Large intestine (tissue), 3 donors: ENCODE results near the gene HDAC4. TPM values are rescaled to one million over a fixed set of nuclear protein-coding genes. Genes with fewer than 3 reads are reported as not detected.

ENCODE experiments used
- DNase-seq, 2 donors: peaks; one replicate each; pipeline versions ENCODE4 v3.0.0 to v3.0.0-alpha.2; 2013
- H3K27ac ChIP-seq: one replicate; pipeline ENCODE4 v1.5.1; 2013; ENCODE audit warnings: low read length
- H3K27me3 ChIP-seq: 2 replicates; pipeline ENCODE4 v1.6.1; 2013; ENCODE audit warnings: low read length; ENCODE audit not compliant: control insufficient read depth, insufficient read depth
- H3K36me3 ChIP-seq: 2 replicates; pipeline ENCODE4 v1.6.1; 2013; ENCODE audit warnings: low read length; ENCODE audit not compliant: control insufficient read depth, insufficient read depth
- H3K4me1 ChIP-seq: one replicate; pipeline ENCODE4 v1.6.1; 2013; ENCODE audit warnings: low read length; ENCODE audit not compliant: control insufficient read depth, insufficient read depth
- H3K4me3 ChIP-seq: one replicate; pipeline ENCODE4 v1.5.1; 2013; ENCODE audit warnings: low read length
- H3K9me3 ChIP-seq: one replicate; pipeline ENCODE4 v1.6.1; 2013; ENCODE audit warnings: mild to moderate bottlenecking, low read depth, low read length, moderate library complexity; ENCODE audit not compliant: control insufficient read depth
- WGBS: methylation state at CpG from one replicate; pipeline ENCODE4 v1.1.5; 2013; ENCODE audit warnings: low lambda C conversion rate; ENCODE audit not compliant: insufficient coverage; 5-methylcytosine and 5-hydroxymethylcytosine counted together
- polyA plus RNA-seq: library from polyadenylated mRNA; unstranded; fragments of 120-200 nt; gene quantifications from one replicate; pipeline ENCODE4 v1.2.1, GENCODE V29; 2013

Gene HDAC4
- polyA plus RNA-seq, 1 donor: 10.7 TPM

GRCh38 chr2:239195318-239195871, 205.4 kb downstream of the HDAC4 start:
- H3K4me1 ChIP-seq: no peaks in the 10 kb centered on the region
- no peak for DNase-seq
- H3K9me3 ChIP-seq: no peaks in the 10 kb centered on the region
- no peak overlapping the region for H3K4me3 ChIP-seq
- peaks cover 11% of the 10 kb centered on the region for H3K36me3 ChIP-seq
- no peak overlapping the region for H3K27ac ChIP-seq
- WGBS: 83% methylated on average over 7 of the region's 15 CpGs
- no peaks in the 10 kb centered on the region for H3K27me3 ChIP-seq

- Histone ChIP-seq H3K27ac (no peak overlapping the region), H3K4me3 (no peak overlapping the region), H3K4me1 (no peaks in the 10 kb centered on the region), H3K36me3 (peaks cover 11% of the 10 kb centered on the region), H3K9me3 (peaks cover 4% of the 10 kb centered on the region), H3K27me3 (no peaks in the 10 kb centered on the region)
- no peak for DNase-seq
- no CpG with 5 or more reads among the region's 23 CpGs for WGBS
Observed at GRCh38 chr2:239194731-239195317, 206.0 kb downstream of the HDAC4 start.

DNA sequence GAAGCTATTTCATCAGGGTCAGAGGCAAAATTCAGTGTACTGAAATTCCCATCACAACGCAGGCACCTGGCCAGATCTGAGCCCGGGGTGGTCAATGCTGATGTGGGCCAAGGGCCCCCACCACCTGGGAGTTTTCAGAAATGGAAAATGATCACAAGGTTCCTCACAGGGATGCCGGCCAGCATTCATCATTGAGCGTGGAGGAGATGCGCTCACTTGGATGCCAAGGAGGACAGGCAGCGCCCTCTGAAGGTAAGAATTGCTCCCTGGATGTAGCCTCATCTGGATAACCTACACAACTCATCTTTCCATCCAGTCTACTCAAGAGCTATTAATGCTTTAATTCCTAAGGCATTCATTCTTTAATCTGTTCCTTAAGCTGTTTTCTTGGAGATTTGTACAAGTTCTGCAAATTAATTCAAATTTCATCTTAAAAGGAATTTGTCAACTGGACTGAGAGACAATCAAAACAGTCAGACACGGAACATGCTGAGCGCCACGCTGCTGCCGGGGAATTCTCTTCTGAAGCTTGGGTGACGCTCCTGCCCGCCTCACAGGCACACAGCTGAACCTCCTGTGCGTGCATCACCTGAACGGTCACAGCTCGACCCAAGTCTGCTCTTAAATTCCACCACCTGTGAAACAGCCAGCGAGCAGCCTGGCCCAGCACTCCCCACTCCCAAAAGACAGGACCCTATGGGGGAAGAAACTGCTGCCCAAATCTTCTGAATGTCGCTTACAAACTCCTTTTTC, 206.7 kb downstream of the HDAC4 start:
- no peaks in the 10 kb centered on the region for H3K4me1 ChIP-seq
- no peaks in the 10 kb centered on the region for H3K27me3 ChIP-seq
- peaks cover 9% of the 10 kb centered on the region for H3K9me3 ChIP-seq
- H3K27ac ChIP-seq: no peak overlapping the region
- no peak for DNase-seq
- no peak overlapping the region for H3K4me3 ChIP-seq
- peaks cover 15% of the 10 kb centered on the region for H3K36me3 ChIP-seq
- WGBS: no CpG with 5 or more reads among the region's 17 CpGs

- no CpG with 5 or more reads among the region's 12 CpGs for WGBS
Observed at GRCh38 chr2:239193401-239193811, 207.4 kb downstream of the HDAC4 start.

DNA sequence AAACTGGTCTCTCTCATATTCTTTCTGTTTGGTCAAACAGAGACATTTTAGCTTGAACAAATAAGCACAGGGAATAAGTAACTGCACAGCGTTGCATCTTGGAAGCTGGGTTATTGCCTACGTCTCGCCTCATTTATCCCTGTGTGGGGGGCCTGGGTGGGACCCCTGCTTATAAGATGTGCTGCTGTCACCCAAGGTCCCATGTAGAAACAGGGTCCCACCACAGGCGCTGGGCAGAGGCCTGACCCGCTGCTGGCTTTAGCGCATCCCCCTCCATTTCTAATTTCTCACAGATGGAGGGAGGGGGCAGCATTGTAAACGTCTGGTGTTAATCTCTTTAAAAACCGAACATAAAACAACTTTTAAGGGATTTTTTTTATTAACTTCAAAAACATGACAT, 207.8 kb downstream of the HDAC4 start:
- Histone ChIP-seq H3K9me3 (peaks cover 14% of the 10 kb centered on the region), H3K4me3 (no peak overlapping the region), H3K36me3 (peaks cover 20% of the 10 kb centered on the region), H3K27me3 (no peaks in the 10 kb centered on the region), H3K4me1 (no peaks in the 10 kb centered on the region), H3K27ac (no peak overlapping the region)
- WGBS: no CpG with 5 or more reads among the region's 8 CpGs
- no peak for DNase-seq

More at GRCh38 chr2:239193401-239193811, 207.4 kb downstream of the HDAC4 start:
- no peaks in the 10 kb centered on the region for H3K4me1 ChIP-seq
- no peak for DNase-seq
- H3K36me3 ChIP-seq: peaks cover 20% of the 10 kb centered on the region
- no peak overlapping the region for H3K27ac ChIP-seq
- no peaks in the 10 kb centered on the region for H3K27me3 ChIP-seq
- H3K4me3 ChIP-seq: no peak overlapping the region
- peaks cover 13% of the 10 kb centered on the region for H3K9me3 ChIP-seq

DNA sequence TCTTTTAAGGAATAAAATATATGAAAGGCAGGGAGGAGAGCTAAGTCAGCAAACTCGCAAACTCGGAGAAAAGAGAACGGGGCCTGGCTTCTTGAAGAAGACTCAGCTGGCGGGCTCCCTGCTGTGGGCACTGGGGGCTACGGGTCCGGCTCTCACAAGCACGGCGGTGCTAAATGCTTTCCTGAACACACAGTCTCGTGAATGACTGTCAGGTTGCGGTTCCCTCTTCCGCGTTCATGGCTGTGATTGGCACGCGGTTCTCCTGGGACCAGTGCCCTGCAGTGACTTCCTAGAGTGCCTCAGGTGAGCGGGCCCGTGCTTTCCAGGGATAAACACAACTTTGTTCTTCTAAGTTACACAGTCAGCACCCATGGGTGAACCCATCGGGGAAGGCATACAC, 208.4 kb downstream of the HDAC4 start:
- H3K27me3 ChIP-seq: no peaks in the 10 kb centered on the region
- DNase-seq: no peak
- no peak overlapping the region for H3K4me3 ChIP-seq
- H3K27ac ChIP-seq: no peak overlapping the region
- WGBS: 100% methylated on average over 2 of the region's 17 CpGs
- no peaks in the 10 kb centered on the region for H3K4me1 ChIP-seq
- peaks cover 23% of the 10 kb centered on the region for H3K36me3 ChIP-seq
- H3K9me3 ChIP-seq: peaks cover 14% of the 10 kb centered on the region

- DNase-seq: no peak
- no CpG with 5 or more reads among the region's 15 CpGs for WGBS
- Histone ChIP-seq H3K36me3 (peaks cover 26% of the 10 kb centered on the region), H3K9me3 (peaks cover 14% of the 10 kb centered on the region), H3K27ac (no peak overlapping the region), H3K4me3 (no peak overlapping the region), H3K27me3 (no peaks in the 10 kb centered on the region), H3K4me1 (no peaks in the 10 kb centered on the region)
Observed at GRCh38 chr2:239190921-239191885, 209.6 kb downstream of the HDAC4 start.

DNA sequence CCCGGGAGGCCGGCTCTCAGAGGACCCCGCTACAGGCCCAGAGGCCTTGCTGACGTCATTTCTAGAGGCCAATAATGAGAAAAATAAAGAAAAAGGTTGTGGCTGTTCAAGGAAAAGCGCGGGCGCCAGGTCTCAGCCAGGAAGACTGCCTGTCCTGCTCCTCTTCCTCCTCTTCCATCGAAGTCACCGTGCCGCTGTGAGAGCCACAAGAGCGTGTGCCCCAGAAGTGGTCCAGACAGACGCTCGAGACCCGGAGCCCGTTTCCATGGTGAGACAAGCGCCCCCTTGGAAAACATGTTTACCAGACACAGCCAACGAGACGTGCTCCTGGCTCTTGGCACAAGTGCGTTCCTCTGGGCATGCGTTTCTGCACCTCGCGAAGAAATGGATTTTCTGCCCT, 210.5 kb downstream of the HDAC4 start:
- Histone ChIP-seq H3K9me3 (peaks cover 14% of the 10 kb centered on the region), H3K27me3 (no peaks in the 10 kb centered on the region), H3K4me3 (no peak overlapping the region), H3K27ac (no peak overlapping the region), H3K4me1 (no peaks in the 10 kb centered on the region), H3K36me3 (peaks cover 30% of the 10 kb centered on the region)
- WGBS: no CpG with 5 or more reads among the region's 22 CpGs
- no peak for DNase-seq

DNA sequence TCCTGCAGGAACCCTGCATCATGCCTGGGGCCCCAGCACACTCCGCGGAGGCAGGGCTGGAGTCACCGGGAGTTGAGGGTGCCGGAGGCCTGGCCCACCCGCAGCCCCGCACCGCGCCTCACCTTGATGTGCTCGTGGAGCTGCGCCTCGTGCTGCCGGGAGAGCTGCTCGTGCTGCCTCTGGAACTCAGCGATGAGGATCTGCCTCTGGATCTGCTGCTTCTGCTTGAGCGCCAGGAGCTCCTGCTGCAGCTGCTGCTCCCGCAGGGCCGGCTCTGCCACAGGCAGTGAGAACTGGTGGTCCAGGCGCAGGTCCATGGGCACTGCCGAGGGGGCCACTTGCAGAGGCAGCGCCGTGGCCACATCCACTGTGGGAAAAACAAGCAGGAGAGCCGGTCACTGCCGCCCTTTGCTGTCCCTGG, 211.1 kb downstream of the HDAC4 start:
- H3K36me3 ChIP-seq: peaks cover 34% of the 10 kb centered on the region
- no peak for DNase-seq
- no CpG with 5 or more reads among the region's 23 CpGs for WGBS
- H3K9me3 ChIP-seq: peaks cover 14% of the 10 kb centered on the region
- no peak overlapping the region for H3K4me3 ChIP-seq
- no peaks in the 10 kb centered on the region for H3K4me1 ChIP-seq
- H3K27ac ChIP-seq: no peak overlapping the region
- no peaks in the 10 kb centered on the region for H3K27me3 ChIP-seq

DNA sequence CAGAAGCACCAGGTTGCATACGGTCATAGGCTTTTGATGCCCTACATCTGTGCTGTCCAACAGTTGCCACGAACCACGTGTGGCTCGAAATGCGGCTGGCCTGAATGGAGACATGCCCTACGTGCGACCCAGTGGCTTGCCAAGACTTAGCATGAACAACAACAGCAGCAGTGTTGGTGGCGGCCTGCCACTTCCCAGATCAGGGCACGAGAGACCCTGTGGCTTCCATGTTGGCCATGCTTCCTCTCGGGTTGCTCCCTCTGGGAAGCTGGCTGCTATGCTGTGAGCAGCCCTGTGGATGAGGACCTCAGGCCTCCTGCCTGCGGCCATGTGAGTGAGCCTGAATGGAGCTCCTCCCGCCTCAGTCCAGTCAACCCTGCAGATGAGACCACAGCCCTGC, 212.3 kb downstream of the HDAC4 start:
- H3K27me3 ChIP-seq: no peaks in the 10 kb centered on the region
- DNase-seq: no peak
- H3K4me1 ChIP-seq: no peaks in the 10 kb centered on the region
- WGBS: no CpG with 5 or more reads among the region's 12 CpGs
- peaks cover 34% of the 10 kb centered on the region for H3K36me3 ChIP-seq
- H3K4me3 ChIP-seq: no peak overlapping the region
- H3K9me3 ChIP-seq: peaks cover 14% of the 10 kb centered on the region
- no peak overlapping the region for H3K27ac ChIP-seq
